Omental fat pad (tissue), 4 donors: ENCODE data around the gene N4BP2L1. TPM values are rescaled to one million over a fixed set of nuclear protein-coding genes. Genes with fewer than 3 reads are reported as not detected.

Experiments
- ATAC-seq: fragments of 150-250 bp; one replicate; pipeline ENCODE4 v1.9.1; 2016; ENCODE audit warnings: mild to moderate bottlenecking, moderate library complexity; ENCODE audit not compliant: low FRiP score
- DNase-seq: peaks from one replicate; pipeline ENCODE4 v3.0.0-alpha.2; 2019; ENCODE audit warnings: low spot score
- total RNA-seq, 4 donors: library from RNA; depleted of rRNA; stranded (reverse); fragments of >200 nt; gene quantifications; one replicate each; pipeline ENCODE4 v1.1.0, GENCODE V29; 2016
- TF ChIP-seq, protein P1 (sequence below), 3 donors: fragments of 450-650 bp; IDR thresholded peaks; one replicate each; pipeline ENCODE4 v1.5.1; 2016 to 2017; ENCODE audit warnings: antibody characterized with exemption in 3 of 3, mild to moderate bottlenecking in 3 of 3, moderate library complexity in 2 of 3

Gene N4BP2L1
- total RNA-seq, 4 donors from 2014 or later: 10.6 to 28.4 (median 16.3) TPM

DNA sequence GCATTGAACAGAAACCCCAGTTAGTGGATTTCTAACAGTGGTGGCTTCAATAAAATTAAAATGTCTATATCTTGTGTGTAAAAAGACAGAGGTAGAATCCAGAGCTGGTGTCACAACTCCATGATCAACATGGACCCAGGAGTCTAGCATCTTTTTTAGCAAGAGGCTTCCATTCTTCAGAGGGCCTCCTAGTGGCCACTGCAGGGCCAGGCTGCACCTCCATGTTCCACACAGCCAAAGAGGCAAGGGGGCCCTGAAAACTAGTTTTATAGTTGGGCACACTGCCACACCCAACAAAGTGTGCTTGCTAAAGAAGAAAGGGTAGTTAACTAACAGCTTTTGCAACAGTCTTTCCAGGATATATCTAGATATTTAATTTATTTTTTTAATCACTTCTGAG lies 12.9 kb downstream of the N4BP2L1 start:
- DNase-seq (no peak), ATAC-seq (no peak)
- TF ChIP-seq, protein P1, sequence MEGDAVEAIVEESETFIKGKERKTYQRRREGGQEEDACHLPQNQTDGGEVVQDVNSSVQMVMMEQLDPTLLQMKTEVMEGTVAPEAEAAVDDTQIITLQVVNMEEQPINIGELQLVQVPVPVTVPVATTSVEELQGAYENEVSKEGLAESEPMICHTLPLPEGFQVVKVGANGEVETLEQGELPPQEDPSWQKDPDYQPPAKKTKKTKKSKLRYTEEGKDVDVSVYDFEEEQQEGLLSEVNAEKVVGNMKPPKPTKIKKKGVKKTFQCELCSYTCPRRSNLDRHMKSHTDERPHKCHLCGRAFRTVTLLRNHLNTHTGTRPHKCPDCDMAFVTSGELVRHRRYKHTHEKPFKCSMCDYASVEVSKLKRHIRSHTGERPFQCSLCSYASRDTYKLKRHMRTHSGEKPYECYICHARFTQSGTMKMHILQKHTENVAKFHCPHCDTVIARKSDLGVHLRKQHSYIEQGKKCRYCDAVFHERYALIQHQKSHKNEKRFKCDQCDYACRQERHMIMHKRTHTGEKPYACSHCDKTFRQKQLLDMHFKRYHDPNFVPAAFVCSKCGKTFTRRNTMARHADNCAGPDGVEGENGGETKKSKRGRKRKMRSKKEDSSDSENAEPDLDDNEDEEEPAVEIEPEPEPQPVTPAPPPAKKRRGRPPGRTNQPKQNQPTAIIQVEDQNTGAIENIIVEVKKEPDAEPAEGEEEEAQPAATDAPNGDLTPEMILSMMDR (IDR thresholded peaks at IDR 0.05): no peak

- TF ChIP-seq, protein P1 (IDR thresholded peaks at IDR 0.05): no peak
- DNase-seq (no peak), ATAC-seq (no peak)
These were observed 13.3 kb downstream of the N4BP2L1 start for GRCh38 chr13:32414580-32414979.

DNA sequence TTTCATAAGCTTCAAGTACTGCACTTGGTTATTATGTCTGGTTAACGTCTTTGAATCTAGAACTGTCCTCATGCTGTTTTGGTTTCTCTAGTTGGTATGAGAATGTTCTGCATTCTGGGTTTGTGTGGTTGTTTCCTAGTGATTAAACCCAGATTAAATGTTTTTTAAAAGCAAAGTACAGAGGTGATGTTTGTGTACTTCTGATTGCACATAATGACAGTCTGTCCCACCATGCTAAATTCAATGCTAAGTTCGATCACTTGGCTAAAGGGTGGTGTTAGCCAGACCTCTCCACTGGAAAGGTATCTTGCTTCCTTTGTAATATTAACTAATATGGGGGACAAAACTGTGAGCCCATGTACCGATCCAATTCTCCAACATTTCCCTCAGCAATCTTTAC lies 14.6 kb downstream of the N4BP2L1 start:
- ATAC-seq: no peak
- TF ChIP-seq, protein P1 (IDR thresholded peaks at IDR 0.05): no peak

GRCh38 chr13:32409561-32410421 lies 18.1 kb downstream of the N4BP2L1 start:
- no peak for DNase-seq
- no peak for ATAC-seq
- TF ChIP-seq, protein P1 (IDR thresholded peaks at IDR 0.05): no peak

More for the DNA sequence above, 14.6 kb downstream of the N4BP2L1 start:
- DNase-seq: no peak

- DNase-seq: no peak
- no peak for ATAC-seq
- TF ChIP-seq, protein P1 (IDR thresholded peaks at IDR 0.05): no peak
These were observed 19.0 kb downstream of the N4BP2L1 start for GRCh38 chr13:32409001-32409313.

GRCh38 chr13:32408296-32409000 lies 19.5 kb downstream of the N4BP2L1 start:
- TF ChIP-seq, protein P1 (IDR thresholded peaks at IDR 0.05): no peak
- no peak for DNase-seq
- ATAC-seq: no peak
